Sigmoid colon (tissue), 4 donors: ENCODE data around the gene PLIN4.

Experiments
- CTCF ChIP-seq, 4 experiments: fragments of 450-650 bp in 3 of 4; fragments of 200-600 bp in 1 of 4; IDR thresholded peaks; one replicate each; pipeline ENCODE4 v1.5.1; 2016 to 2019; ENCODE audit warnings: antibody characterized with exemption in 4 of 4, mild to moderate bottlenecking in 3 of 4, moderate library complexity in 2 of 4
- EP300 ChIP-seq, 4 donors: sonication (generic); formaldehyde crosslinking; IDR thresholded peaks; one replicate each; pipeline ENCODE4 v1.6.1; 2017; ENCODE audit warnings: antibody characterized with exemption in 4 of 4
- POLR2A ChIP-seq, 2 donors: fragments of 450-650 bp; IDR thresholded peaks; one replicate each; pipeline ENCODE4 v1.6.1; 2016; ENCODE audit warnings: antibody characterized with exemption in 2 of 2, mild to moderate bottlenecking in 2 of 2, moderate library complexity in 2 of 2
- POLR2AphosphoS5 ChIP-seq, 4 donors: sonication (generic); formaldehyde crosslinking; IDR thresholded peaks; one replicate each; pipeline ENCODE4 v1.6.1; 2017; ENCODE audit warnings: antibody characterized with exemption in 4 of 4

- TF ChIP-seq CTCF (IDR thresholded peaks at IDR 0.05), result no peak
- TF ChIP-seq POLR2A (IDR thresholded peaks at IDR 0.05), result no peak
- no peak for TF ChIP-seq POLR2AphosphoS5 (IDR thresholded peaks at IDR 0.05)
- no peak for TF ChIP-seq EP300 (IDR thresholded peaks at IDR 0.05)
These were observed 43.7 kb downstream of the PLIN4 start for GRCh38 chr19:4474514-4475022.
